RWPE1 (cell line): ENCODE measurements around the gene CGRRF1.

Experiments used
- CTCF ChIA-PET: fragments of 350-600 bp; sonication (Branson Sonifier 250); formaldehyde crosslinking; extraction: SDS; loops from one replicate; lab custom pipeline; 2021; lab: Yijun Ruan, JAX
- POLR2A ChIA-PET: fragments of 400-600 bp; formaldehyde crosslinking; extraction: SDS; loops from one replicate; lab custom pipeline; 2020; ENCODE audit warnings: antibody characterized with exemption; ENCODE audit not compliant: low non-redundant PET; lab: Yijun Ruan, JAX
- DNase-seq: peaks from one replicate; pipeline ENCODE4 v3.0.0; 2012; ENCODE audit warnings: low spot score
- H3K27ac ChIP-seq: fragments of 450-650 bp; 2 replicates; pipeline ENCODE4 v1.5.1; 2017
- TF ChIP-seq, protein P1 (sequence below): fragments of 450-650 bp; conservative IDR thresholded peaks from 2 replicates; pipeline ENCODE4 v1.5.1; 2017; ENCODE audit warnings: low read depth, mild to moderate bottlenecking

CGRRF1 gene

DNA sequence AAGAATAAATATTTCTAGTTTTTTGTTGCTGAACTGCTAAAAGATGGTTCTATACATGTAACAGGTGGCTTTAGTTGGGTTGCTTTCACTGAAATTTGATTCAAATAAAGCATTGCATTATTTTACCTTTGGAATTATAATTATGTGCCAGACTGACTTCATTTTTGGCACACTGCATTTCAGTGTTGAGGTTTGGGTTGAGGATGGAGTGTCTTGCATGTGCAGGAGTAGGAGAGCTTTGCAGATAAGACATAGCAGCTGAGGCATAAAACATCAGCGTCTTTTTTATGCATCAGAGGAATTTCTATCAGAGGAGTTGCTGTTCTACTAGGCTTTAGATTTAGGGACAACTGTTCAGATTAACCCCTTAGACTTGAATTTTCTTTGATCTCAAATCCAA lies 74.4 kb downstream of the CGRRF1 start:
- POLR2A ChIA-PET, result no interaction called here
- DNase-seq, result no peak
- CTCF ChIA-PET, result no interaction called here
- H3K27ac ChIP-seq, result no peak overlapping the region
- TF ChIP-seq, protein P1, sequence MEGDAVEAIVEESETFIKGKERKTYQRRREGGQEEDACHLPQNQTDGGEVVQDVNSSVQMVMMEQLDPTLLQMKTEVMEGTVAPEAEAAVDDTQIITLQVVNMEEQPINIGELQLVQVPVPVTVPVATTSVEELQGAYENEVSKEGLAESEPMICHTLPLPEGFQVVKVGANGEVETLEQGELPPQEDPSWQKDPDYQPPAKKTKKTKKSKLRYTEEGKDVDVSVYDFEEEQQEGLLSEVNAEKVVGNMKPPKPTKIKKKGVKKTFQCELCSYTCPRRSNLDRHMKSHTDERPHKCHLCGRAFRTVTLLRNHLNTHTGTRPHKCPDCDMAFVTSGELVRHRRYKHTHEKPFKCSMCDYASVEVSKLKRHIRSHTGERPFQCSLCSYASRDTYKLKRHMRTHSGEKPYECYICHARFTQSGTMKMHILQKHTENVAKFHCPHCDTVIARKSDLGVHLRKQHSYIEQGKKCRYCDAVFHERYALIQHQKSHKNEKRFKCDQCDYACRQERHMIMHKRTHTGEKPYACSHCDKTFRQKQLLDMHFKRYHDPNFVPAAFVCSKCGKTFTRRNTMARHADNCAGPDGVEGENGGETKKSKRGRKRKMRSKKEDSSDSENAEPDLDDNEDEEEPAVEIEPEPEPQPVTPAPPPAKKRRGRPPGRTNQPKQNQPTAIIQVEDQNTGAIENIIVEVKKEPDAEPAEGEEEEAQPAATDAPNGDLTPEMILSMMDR, result no peak

GRCh38 chr14:54585214-54585613 lies 75.5 kb downstream of the CGRRF1 start:
- TF ChIP-seq, protein P1, result no peak
- no peak overlapping the region for H3K27ac ChIP-seq
- no peak for DNase-seq
- CTCF ChIA-PET, result no interaction called here
- POLR2A ChIA-PET, result no interaction called here
